Caco-2 (cell line): ENCODE data around the gene SPRYD4. TPM values are rescaled to one million over a fixed set of nuclear protein-coding genes. Genes with fewer than 3 reads are reported as not detected.

Experiments
- BruUV-seq: library from RNA; stranded (reverse); fragments of 400-500 nt; replicated peaks from 2 replicates; lab custom pipeline; 2021; lab: Mats Ljungman, UMichigan
- CTCF ChIA-PET: fragments of 300-600 bp; sonication (Branson Sonifier 250); formaldehyde crosslinking; loops from one replicate; lab custom pipeline; 2022; ENCODE audit warnings: antibody characterized with exemption; lab: Charles Lee
- POLR2A ChIA-PET: fragments of 300-600 bp; sonication (Branson Sonifier 250); formaldehyde crosslinking; loops from one replicate; lab custom pipeline; 2022; ENCODE audit warnings: antibody characterized with exemption; lab: Charles Lee
- DNase-seq, 2 experiments: peaks; one replicate each; pipeline versions ENCODE4 v3.0.0 to v3.0.0-alpha.2; 2020 to 2022
- H3K27me3 ChIP-seq: replicated peaks from 2 replicates; pipeline ENCODE4 v1.6.0; 2011; ENCODE audit warnings: low read length; ENCODE audit not compliant: control insufficient read depth, insufficient read depth
- H3K36me3 ChIP-seq: 2 replicates; pipeline ENCODE4 v1.5.1; 2011; ENCODE audit warnings: low read length; ENCODE audit not compliant: control insufficient read depth, insufficient read depth
- H3K4me1 ChIP-seq: fragments of 250-450 bp; sonication (Bioruptor Pico); 2 replicates; pipeline ENCODE4 v1.5.1; 2020; ENCODE audit warnings: mild to moderate bottlenecking
- H3K4me3 ChIP-seq: 2 replicates; pipeline ENCODE4 v1.5.1; 2011; ENCODE audit warnings: low read depth, mild to moderate bottlenecking, control low read depth, low read length
- H3K9me3 ChIP-seq: fragments of 250-450 bp; sonication (Bioruptor Pico); 2 replicates; pipeline ENCODE4 v1.5.1; 2020; ENCODE audit warnings: mild to moderate bottlenecking, moderate library complexity
- H3K27ac Mint-ChIP-seq: one replicate; pipeline ENCODE4 v1.8.0; 2022; ENCODE audit warnings: mixed read lengths; ENCODE audit not compliant: unreplicated experiment
- H3K27me3 Mint-ChIP-seq: one replicate; pipeline ENCODE4 v1.8.0; 2022; ENCODE audit warnings: mixed read lengths; ENCODE audit not compliant: insufficient read depth, unreplicated experiment
- H3K36me3 Mint-ChIP-seq: one replicate; pipeline ENCODE4 v1.8.0; 2022; ENCODE audit warnings: mild to moderate bottlenecking, mixed read lengths; ENCODE audit not compliant: insufficient read depth, unreplicated experiment
- H3K4me1 Mint-ChIP-seq: one replicate; pipeline ENCODE4 v1.8.0; 2022; ENCODE audit warnings: low read depth, mixed read lengths; ENCODE audit not compliant: unreplicated experiment
- H3K4me3 Mint-ChIP-seq: one replicate; pipeline ENCODE4 v1.8.0; 2022; ENCODE audit warnings: mild to moderate bottlenecking, moderate library complexity, mixed read lengths; ENCODE audit not compliant: unreplicated experiment
- H3K9me3 Mint-ChIP-seq: one replicate; pipeline ENCODE4 v1.8.0; 2022; ENCODE audit warnings: mixed read lengths; ENCODE audit not compliant: unreplicated experiment
- intact Hi-C: fragments of 100-400 bp; cut with micrococcal nuclease; formaldehyde crosslinking; loops from one replicate; pipeline ENCODE4 v1.10.0; 2022; ENCODE audit not compliant: unreplicated experiment
- total RNA-seq: library from RNA; stranded (reverse); gene quantifications from 2 replicates; pipeline ENCODE4 v1.2.3, GENCODE V29; 2022
- TF ChIP-seq, protein P1 (sequence below), 2 experiments: fragments of 200-600 bp in 1 of 2; IDR thresholded peaks; 1 replicate in 1 of 2; 2 replicates in 1 of 2; pipeline versions ENCODE4 v1.5.1 to v1.8.0; 2011 to 2022; ENCODE audit warnings: antibody characterized with exemption in 1 of 2, control low read depth in 1 of 2, inconsistent platforms in 1 of 2, low read depth in 1 of 2, low read length in 1 of 2, mild to moderate bottlenecking in 1 of 2, moderate library complexity in 1 of 2; ENCODE audit not compliant: insufficient read depth in 1 of 2, severe bottlenecking in 1 of 2, unreplicated experiment in 1 of 2

The SPRYD4 gene
- total RNA-seq, 1 experiment from 2014 or later, result 2.8 TPM

DNA sequence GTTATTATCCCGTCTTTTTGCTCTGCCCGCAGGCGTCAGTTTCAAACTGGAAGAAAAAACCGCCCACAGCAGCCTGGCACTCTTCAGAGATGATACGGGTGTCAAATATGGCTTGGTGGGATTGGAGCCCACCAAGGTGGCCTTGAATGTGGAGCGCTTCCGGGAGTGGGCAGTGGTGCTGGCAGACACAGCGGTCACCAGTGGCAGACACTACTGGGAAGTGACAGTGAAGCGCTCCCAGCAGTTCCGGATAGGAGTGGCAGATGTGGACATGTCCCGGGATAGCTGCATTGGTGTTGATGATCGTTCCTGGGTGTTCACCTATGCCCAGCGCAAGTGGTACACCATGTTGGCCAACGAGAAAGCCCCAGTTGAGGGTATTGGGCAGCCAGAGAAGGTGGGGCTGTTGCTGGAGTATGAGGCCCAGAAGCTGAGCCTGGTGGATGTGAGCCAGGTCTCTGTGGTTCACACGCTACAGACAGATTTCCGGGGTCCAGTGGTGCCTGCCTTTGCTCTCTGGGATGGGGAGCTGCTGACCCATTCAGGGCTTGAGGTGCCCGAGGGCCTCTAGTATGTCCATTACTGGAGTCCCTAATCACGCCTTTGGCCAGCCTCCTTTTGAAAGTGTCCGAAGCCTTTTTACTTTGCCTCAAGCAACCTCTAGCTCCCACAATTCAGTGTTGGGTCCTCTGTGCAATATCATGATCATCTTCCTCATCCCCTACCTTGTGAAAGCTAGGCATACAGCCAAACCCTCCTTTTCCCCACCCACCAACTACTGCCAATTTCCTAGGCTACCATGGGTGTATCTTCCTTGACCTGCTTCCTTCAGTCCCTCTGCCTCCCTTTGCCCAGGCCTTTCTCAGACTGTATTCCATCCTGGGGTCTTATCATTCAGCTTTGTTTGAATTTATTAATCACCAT lies 891 bp downstream of the SPRYD4 start:
- BruUV-seq, result no TSS peak
- intact Hi-C loops, result loop anchor here (5.0 kb wide), 1 partner anchor 277 kb away; no protein-coding TSS in a partner anchor
- DNase-seq, result peak in 1 of 2 experiments; percentile 16

GRCh38 chr12:56474389-56474788 lies 6.0 kb downstream of the SPRYD4 start:
- intact Hi-C loops, result no loop called here
- CTCF ChIA-PET, result no interaction called here
- H3K4me1 ChIP-seq, result 0 out of 2 replicates have a peak, but pooled peaks cover 5% of the 10 kb centered on the region
- TF ChIP-seq, protein P1, sequence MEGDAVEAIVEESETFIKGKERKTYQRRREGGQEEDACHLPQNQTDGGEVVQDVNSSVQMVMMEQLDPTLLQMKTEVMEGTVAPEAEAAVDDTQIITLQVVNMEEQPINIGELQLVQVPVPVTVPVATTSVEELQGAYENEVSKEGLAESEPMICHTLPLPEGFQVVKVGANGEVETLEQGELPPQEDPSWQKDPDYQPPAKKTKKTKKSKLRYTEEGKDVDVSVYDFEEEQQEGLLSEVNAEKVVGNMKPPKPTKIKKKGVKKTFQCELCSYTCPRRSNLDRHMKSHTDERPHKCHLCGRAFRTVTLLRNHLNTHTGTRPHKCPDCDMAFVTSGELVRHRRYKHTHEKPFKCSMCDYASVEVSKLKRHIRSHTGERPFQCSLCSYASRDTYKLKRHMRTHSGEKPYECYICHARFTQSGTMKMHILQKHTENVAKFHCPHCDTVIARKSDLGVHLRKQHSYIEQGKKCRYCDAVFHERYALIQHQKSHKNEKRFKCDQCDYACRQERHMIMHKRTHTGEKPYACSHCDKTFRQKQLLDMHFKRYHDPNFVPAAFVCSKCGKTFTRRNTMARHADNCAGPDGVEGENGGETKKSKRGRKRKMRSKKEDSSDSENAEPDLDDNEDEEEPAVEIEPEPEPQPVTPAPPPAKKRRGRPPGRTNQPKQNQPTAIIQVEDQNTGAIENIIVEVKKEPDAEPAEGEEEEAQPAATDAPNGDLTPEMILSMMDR (IDR thresholded peaks at IDR 0.05; ENCODE audit: insufficient read depth in 1 of 2, low read depth in 1 of 2, low read length in 1 of 2, severe bottlenecking in 1 of 2, unreplicated experiment in 1 of 2), result no peak
- H3K4me3 ChIP-seq, result no peak overlapping the region
- Mint-ChIP-seq H3K4me1 (peaks cover 6% of the 10 kb centered on the region), H3K27ac (no peak overlapping the region), H3K27me3 (no peaks in the 10 kb centered on the region), H3K36me3 (peaks cover 31% of the 10 kb centered on the region), H3K4me3 (no peak overlapping the region), H3K9me3 (no peaks in the 10 kb centered on the region)
- no peak for DNase-seq
- no peaks in the 10 kb centered on the region for H3K27me3 ChIP-seq
- H3K9me3 ChIP-seq, result no peaks in the 10 kb centered on the region
- no TSS peak for BruUV-seq
- POLR2A ChIA-PET, result no interaction called here
- no peaks in the 10 kb centered on the region for H3K36me3 ChIP-seq

More for the DNA sequence above, 891 bp downstream of the SPRYD4 start:
- ChIA-PET POLR2A (interaction anchor here (0.5 kb wide), 1 partner anchor 401 kb away, joined by 10 read pairs; no protein-coding TSS in a partner anchor), CTCF (no interaction called here)
- H3K36me3 Mint-ChIP-seq, result peaks cover 22% of the 10 kb centered on the region
- Histone ChIP-seq H3K36me3 (no peaks in the 10 kb centered on the region), H3K27me3 (no peaks in the 10 kb centered on the region), H3K4me1 (peaks cover 11% of the 10 kb centered on the region; the same call in 1 of the 2 replicates), H3K9me3 (no peaks in the 10 kb centered on the region), H3K4me3 (peak overlapping the region; percentile 66)
- H3K4me1 Mint-ChIP-seq, result peaks cover 6% of the 10 kb centered on the region
- no peaks in the 10 kb centered on the region for H3K27me3 Mint-ChIP-seq
- peak overlapping the region; percentile 96 for H3K4me3 Mint-ChIP-seq
- H3K27ac Mint-ChIP-seq, result peak overlapping the region; percentile 99
- TF ChIP-seq, protein P1 (IDR thresholded peaks at IDR 0.05; ENCODE audit: insufficient read depth in 1 of 2, low read depth in 1 of 2, low read length in 1 of 2, severe bottlenecking in 1 of 2, unreplicated experiment in 1 of 2), result no peak
- H3K9me3 Mint-ChIP-seq, result no peaks in the 10 kb centered on the region

GRCh38 chr12:56476143-56476542 lies 7.8 kb downstream of the SPRYD4 start:
- H3K36me3 Mint-ChIP-seq, result peaks cover 31% of the 10 kb centered on the region
- BruUV-seq, result no TSS peak
- ChIA-PET CTCF (interaction anchor here (0.6 to 0.7 kb wide), 2 partner anchors 189 to 211 kb away, joined by 3 to 4 read pairs; no protein-coding TSS in a partner anchor), POLR2A (no interaction called here)
- no peaks in the 10 kb centered on the region for H3K9me3 Mint-ChIP-seq
- no peaks in the 10 kb centered on the region for H3K4me1 Mint-ChIP-seq
- H3K27me3 ChIP-seq, result no peaks in the 10 kb centered on the region
- H3K4me1 ChIP-seq, result no peaks in the 10 kb centered on the region
- DNase-seq, result no peak
- no peaks in the 10 kb centered on the region for H3K36me3 ChIP-seq
- H3K27ac Mint-ChIP-seq, result no peak overlapping the region
- H3K27me3 Mint-ChIP-seq, result no peaks in the 10 kb centered on the region
- no peak overlapping the region for H3K4me3 Mint-ChIP-seq
- TF ChIP-seq, protein P1 (IDR thresholded peaks at IDR 0.05; ENCODE audit: insufficient read depth in 1 of 2, low read depth in 1 of 2, low read length in 1 of 2, severe bottlenecking in 1 of 2, unreplicated experiment in 1 of 2), result no peak
- H3K4me3 ChIP-seq, result no peak overlapping the region
- intact Hi-C loops, result no loop called here
- no peaks in the 10 kb centered on the region for H3K9me3 ChIP-seq
